ENCODE results near the gene EPHA6.
"Not testable (repeated sequence)": the region's sequence is repeated elsewhere in the genome, so short reads cannot be mapped to it uniquely, and the experiment has no call there.

The EPHA6 gene

DNA sequence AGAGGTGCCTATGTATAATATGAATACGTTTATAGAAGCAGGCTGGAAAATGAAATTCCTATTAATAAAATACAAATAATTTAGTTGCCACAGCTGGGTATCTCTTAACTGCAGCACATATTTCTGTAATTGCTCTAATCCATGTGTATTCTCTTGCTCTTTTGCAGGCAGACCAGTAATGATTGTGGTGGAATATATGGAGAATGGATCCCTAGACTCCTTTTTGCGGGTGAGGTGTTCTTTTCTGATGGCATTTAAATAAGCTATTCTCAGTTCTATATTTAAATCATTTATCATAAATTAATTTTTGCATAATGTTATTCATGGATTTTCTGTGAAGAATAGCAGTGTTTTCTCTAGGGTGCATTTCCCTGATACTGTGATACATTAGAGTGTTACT, 796.2 kb downstream of the EPHA6 start:
- DNase-seq (ENCODE audit: low read depth), result no peak
- TF ChIP-seq, protein P1, sequence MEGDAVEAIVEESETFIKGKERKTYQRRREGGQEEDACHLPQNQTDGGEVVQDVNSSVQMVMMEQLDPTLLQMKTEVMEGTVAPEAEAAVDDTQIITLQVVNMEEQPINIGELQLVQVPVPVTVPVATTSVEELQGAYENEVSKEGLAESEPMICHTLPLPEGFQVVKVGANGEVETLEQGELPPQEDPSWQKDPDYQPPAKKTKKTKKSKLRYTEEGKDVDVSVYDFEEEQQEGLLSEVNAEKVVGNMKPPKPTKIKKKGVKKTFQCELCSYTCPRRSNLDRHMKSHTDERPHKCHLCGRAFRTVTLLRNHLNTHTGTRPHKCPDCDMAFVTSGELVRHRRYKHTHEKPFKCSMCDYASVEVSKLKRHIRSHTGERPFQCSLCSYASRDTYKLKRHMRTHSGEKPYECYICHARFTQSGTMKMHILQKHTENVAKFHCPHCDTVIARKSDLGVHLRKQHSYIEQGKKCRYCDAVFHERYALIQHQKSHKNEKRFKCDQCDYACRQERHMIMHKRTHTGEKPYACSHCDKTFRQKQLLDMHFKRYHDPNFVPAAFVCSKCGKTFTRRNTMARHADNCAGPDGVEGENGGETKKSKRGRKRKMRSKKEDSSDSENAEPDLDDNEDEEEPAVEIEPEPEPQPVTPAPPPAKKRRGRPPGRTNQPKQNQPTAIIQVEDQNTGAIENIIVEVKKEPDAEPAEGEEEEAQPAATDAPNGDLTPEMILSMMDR (conservative IDR thresholded peaks at IDR 0.05; ENCODE audit: low read depth, low read length), result no peak

DNA sequence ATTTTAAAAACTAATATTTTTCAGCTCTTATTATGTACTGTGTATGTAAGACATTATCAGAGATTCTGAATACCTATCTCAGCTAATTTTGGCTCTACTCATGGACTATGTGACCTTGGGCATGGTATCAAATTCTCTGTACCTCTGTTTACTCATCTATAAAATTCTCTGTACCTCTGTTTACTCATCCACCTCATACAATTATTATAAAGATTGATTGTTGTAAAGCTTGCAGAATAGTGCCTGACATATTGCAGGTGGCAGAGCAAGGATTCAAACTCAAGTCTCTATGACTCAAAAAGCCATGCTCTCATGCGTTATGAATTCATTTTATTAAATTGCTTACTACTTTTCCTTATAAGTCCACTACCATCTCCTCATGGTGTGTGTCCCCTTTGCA, 798.2 kb downstream of the EPHA6 start:
- TF ChIP-seq, protein P1 (conservative IDR thresholded peaks at IDR 0.05; ENCODE audit: low read depth, low read length), result no peak
- no peak overlapping the region for H3K4me3 ChIP-seq (ENCODE audit: low read depth, low read length)
- DNase-seq (ENCODE audit: low read depth), result no peak

More for the DNA sequence above, 796.2 kb downstream of the EPHA6 start:
- H3K4me3 ChIP-seq (ENCODE audit: low read depth, low read length), result no peak overlapping the region

DNA sequence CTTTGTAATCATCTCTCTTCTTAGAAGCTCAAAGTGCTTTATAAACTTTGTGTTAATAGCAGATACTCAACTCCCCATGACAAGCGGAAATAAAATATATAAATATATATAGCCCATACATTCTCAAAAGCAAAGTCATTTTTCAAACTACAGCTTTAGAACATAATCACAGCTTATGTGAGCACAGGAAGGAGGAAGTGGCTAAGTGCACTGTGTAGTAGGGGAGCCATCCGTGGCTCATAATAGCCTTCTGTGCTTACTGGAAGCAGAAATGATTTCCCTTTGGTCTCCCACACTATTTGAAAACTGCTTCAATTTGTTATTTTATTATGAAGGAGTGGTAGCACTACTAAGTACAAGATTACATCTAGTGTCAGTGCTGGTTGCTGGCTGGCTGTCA, 798.7 kb downstream of the EPHA6 start:
- TF ChIP-seq, protein P1 (conservative IDR thresholded peaks at IDR 0.05; ENCODE audit: low read depth, low read length), result no peak
- no peak for DNase-seq (ENCODE audit: low read depth)
- H3K4me3 ChIP-seq (ENCODE audit: low read depth, low read length), result no peak overlapping the region

DNA sequence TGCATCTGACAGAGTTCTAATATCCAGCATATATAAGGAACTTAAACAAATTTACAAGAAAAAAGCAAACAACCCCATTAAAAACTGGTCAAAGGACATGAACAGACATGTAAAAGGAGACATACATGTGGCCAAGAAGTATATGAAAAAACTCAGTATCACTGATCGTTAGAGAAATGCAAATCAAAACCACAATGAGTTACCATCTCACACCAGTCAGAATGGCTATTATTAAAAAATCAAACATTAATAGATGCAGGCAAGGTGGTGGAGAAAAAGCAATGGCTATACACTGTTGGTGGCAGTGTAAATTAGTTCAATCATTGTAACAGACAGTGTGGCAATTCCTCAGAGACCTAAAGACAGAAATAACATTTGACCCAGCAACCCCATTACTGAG, 806.1 kb downstream of the EPHA6 start:
- H3K4me3 ChIP-seq (ENCODE audit: low read depth, low read length); DNase-seq (ENCODE audit: low read depth): not testable (repeated sequence)

DNA sequence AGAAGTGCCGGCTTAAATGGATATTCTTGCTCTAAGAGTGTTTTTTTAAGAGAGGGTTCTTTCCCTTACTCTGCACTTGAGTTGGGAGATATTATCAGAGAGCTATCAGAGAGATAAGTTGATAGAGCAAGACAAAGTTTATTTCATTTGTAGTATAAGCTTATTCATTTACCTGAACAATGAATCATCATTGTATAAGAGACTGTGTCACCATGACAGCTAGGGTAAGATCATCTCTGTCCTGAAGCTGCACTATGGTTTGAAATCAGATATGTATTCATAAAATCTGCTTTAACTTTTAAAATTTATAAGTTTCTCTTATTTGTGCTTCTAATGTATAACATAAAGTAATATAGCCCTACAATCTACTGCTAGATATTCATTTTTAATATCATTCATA, 822.1 kb downstream of the EPHA6 start:
- TF ChIP-seq, protein P1 (conservative IDR thresholded peaks at IDR 0.05; ENCODE audit: low read depth, low read length), result no peak
- DNase-seq (ENCODE audit: low read depth), result no peak
- H3K4me3 ChIP-seq (ENCODE audit: low read depth, low read length), result no peak overlapping the region

DNA sequence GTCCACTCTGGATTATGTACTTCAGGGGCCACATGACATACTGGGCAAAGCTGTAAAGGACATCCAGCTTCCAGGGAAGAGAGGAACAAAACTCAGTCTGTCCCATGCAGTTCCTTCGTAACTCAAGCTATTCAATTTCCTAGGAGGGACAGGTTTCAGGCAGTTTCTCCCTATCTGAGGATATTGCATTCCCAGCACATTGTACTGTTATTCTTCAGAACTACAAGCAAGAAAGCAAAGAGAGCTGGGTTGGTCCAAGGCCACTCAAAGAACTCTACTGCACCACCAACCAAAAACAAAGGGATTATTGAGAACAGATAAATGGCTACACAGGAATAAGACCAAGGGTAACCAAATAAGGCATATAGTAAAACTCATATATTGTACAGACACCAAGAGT, 832.5 kb downstream of the EPHA6 start:
- no peak overlapping the region for H3K4me3 ChIP-seq (ENCODE audit: low read depth, low read length)
- DNase-seq (ENCODE audit: low read depth), result no peak
- TF ChIP-seq, protein P1 (conservative IDR thresholded peaks at IDR 0.05; ENCODE audit: low read depth, low read length), result no peak

DNA sequence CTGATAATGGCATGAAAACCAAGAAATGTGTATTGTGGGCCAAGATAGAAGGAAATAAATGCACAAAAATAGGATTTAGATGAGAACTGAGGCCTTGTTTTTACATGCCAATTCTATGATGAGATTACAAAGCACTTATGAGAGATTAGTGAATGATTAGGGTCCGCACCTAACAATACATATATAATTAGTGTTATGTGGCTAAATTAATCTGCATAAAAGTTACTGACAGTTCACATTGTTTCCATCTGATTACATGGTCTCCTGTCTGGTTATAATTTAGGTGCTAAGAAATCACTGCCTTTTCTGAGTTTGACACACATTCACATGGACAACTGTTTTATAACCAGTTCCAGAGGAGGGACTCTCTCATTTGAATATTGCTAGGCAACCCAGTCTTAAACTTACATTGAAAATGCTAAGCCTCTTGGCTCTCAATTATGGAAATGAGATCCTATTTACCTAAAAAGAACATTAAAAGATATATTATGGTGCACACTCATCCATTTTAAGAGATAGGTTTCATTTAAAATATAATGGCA, 833.1 kb downstream of the EPHA6 start:
- TF ChIP-seq, protein P1 (conservative IDR thresholded peaks at IDR 0.05; ENCODE audit: low read depth, low read length), result no peak
- H3K4me3 ChIP-seq (ENCODE audit: low read depth, low read length), result no peak overlapping the region
- no peak for DNase-seq (ENCODE audit: low read depth)
